Activated T-cell treated with anti-CD3 and anti-CD28 coated beads, Interleukin-2, amount 50 U/mL, for 24 hours (primary cell): ENCODE data around the gene CD300H.

Source experiments
- DNase-seq: peaks from one replicate; pipeline ENCODE4 v3.0.0-alpha.2; 2020
- H3K27ac Mint-ChIP-seq: 2 replicates; pipeline ENCODE4 v1.8.0; 2020; ENCODE audit warnings: mild to moderate bottlenecking, mixed read lengths
- H3K27me3 Mint-ChIP-seq: 2 replicates; pipeline ENCODE4 v1.8.0; 2020; ENCODE audit warnings: mixed read lengths
- H3K36me3 Mint-ChIP-seq: 2 replicates; pipeline ENCODE4 v1.8.0; 2020; ENCODE audit warnings: low read depth, mixed read lengths
- H3K4me1 Mint-ChIP-seq: 2 replicates; pipeline ENCODE4 v1.8.0; 2020; ENCODE audit warnings: low read depth, mixed read lengths
- H3K4me3 Mint-ChIP-seq: 2 replicates; pipeline ENCODE4 v1.8.0; 2020; ENCODE audit warnings: mild to moderate bottlenecking, moderate library complexity, mixed read lengths
- H3K9me3 Mint-ChIP-seq: 2 replicates; pipeline ENCODE4 v1.8.0; 2020; ENCODE audit warnings: mixed read lengths

The CD300H gene

DNA sequence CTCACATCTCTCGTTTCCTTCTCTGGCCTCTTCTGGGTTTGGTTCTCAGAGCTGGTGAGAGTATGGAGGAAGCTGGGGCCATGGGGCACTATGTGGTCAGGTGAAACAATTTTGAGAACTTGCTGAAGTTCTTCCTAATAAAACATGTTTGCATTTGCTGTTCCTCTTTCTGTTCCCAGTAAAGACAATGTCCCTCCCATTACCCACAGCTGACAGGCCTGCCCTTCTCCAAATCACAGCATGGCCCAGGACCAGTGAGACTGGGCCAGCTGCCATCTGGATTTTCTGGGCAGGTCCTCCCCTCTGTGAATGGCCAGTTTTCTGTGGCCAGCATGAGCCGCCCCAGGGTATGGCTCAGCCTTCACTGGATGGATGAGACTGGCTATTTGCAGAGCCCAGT is at the start of gene CD300H:
Gene CD300H, minus strand, starts transcription at position 113 of the 400 bp plus-strand sequence.
- Mint-ChIP-seq H3K27ac (no peak within 1 kb of the TSS), H3K27me3 (peaks cover 41% of the 10 kb centered on the region), H3K9me3 (no peaks in the 10 kb centered on the region), H3K4me1 (peaks cover 19% of the 10 kb centered on the region), H3K4me3 (no peak within 1 kb of the TSS), H3K36me3 (no peaks in the 10 kb centered on the region)
- DNase-seq = no peak

DNA sequence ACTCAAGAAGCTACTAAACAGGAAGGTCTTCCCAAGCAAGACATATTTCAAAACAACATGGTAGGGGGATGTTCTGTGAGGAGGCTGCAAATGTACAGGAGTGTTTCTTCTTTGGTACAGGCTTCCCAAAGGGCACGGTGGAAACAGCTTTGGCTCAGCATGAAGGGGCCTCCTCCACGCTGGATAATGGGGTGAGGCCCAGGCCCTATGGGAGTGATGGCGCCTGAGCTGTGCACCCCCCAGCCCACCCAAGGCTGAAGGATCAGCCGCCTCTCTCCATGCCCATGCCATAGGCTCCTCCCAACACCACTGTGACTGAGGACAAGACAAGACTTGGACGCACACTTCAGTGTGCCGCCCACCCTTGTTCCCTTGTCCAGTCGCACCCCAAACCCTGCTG is 49.4 kb upstream of the CD300H start:
- H3K27ac Mint-ChIP-seq = no peak overlapping the region
- no peaks in the 10 kb centered on the region for H3K9me3 Mint-ChIP-seq
- no peak for DNase-seq
- peaks cover 6% of the 10 kb centered on the region for H3K4me1 Mint-ChIP-seq
- no peak overlapping the region for H3K4me3 Mint-ChIP-seq
- peaks cover 42% of the 10 kb centered on the region for H3K27me3 Mint-ChIP-seq
- no peaks in the 10 kb centered on the region for H3K36me3 Mint-ChIP-seq

DNA sequence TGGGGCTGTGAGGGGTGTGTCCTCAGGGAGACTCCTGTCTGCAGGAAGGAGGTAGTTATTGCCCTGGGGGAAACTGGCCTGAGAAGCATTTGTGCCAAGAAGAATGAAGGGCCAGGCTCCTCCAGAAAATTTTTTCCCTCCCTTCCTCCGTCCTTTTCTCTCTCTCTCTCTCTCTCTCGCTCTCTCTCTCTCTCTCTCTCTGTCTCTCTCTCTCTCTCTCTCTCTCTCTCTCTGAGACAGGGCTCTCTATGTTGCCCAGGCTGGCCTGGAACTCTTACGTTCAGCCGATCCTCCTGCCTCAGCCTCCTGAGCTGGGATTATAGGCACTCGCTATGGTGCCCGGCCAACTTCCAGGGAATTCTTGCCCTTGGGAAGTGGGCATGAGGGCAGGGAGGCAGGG is 44.7 kb upstream of the CD300H start:
- DNase-seq = no peak
- no peak overlapping the region for H3K4me3 Mint-ChIP-seq
- H3K4me1 Mint-ChIP-seq = peaks cover 6% of the 10 kb centered on the region
- no peaks in the 10 kb centered on the region for H3K36me3 Mint-ChIP-seq
- peaks cover 30% of the 10 kb centered on the region for H3K27me3 Mint-ChIP-seq
- no peak overlapping the region for H3K27ac Mint-ChIP-seq
- H3K9me3 Mint-ChIP-seq = no peaks in the 10 kb centered on the region

DNA sequence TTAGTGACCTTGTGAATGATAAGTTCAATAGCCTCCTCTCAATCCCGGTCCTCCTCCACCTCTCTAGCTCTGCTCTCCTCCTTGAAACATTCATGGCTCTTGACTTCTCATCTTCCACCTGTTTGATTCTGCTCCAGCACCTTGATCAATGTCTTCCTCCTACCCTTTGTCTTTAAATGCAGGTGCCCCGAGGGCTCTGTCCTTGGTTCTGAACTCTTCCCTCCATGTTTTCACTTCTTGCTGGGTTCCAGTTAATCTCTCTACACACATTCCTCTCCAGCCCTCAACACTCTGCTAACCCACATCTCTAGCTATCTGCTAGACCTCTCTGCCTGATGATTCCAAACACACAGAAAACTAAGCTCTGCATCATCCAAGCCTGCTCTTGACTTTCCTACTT is 42.8 kb upstream of the CD300H start:
- no peaks in the 10 kb centered on the region for H3K36me3 Mint-ChIP-seq
- no peak for DNase-seq
- H3K9me3 Mint-ChIP-seq = no peaks in the 10 kb centered on the region
- no peak overlapping the region for H3K27ac Mint-ChIP-seq
- no peak overlapping the region for H3K4me3 Mint-ChIP-seq
- peaks cover 6% of the 10 kb centered on the region for H3K4me1 Mint-ChIP-seq
- H3K27me3 Mint-ChIP-seq = peaks cover 14% of the 10 kb centered on the region

DNA sequence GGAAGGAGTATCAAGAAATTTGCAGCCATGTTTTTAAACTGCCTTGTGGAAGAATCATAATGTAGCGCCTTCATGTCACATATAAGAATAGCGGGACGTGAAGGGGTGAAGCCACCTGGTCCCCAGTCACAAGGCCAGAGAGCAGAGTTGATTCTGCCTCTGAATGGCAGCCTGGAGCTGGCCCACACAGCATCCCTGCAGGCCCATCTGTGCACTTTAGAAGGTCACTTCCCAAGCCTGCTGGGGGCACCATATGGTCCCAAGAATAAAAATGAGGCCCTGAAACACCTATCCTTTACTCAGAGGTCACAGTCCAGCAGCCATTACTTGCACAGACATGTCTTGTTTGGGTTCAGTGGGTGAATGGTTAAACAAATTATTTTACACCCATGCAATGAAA is 41.2 kb upstream of the CD300H start:
- Mint-ChIP-seq H3K9me3 (no peaks in the 10 kb centered on the region), H3K4me3 (no peak overlapping the region), H3K27ac (no peak overlapping the region), H3K36me3 (no peaks in the 10 kb centered on the region), H3K4me1 (peaks cover 6% of the 10 kb centered on the region), H3K27me3 (peaks cover 9% of the 10 kb centered on the region)
- DNase-seq = no peak

DNA sequence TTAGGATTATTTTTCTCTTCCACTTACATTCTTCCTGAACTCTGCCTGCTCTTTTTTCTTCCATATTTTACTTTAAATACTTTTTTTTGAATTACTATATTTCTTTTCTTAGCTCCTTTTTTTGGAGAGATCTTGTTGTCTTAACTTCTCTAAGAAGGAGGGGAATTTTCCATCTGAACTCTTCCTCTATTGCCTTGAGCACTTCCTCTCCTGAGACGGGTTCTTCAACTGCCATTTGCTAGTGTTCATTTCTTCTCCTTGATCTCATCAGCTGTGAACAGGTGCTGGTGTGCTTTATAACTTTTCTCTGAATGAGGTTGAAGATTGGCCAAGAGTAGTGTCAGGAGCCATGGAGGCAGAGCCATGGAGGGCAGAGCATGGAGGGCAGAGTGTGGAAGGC is 39.9 kb upstream of the CD300H start:
- Mint-ChIP-seq H3K27ac (no peak overlapping the region), H3K9me3 (no peaks in the 10 kb centered on the region)

DNA sequence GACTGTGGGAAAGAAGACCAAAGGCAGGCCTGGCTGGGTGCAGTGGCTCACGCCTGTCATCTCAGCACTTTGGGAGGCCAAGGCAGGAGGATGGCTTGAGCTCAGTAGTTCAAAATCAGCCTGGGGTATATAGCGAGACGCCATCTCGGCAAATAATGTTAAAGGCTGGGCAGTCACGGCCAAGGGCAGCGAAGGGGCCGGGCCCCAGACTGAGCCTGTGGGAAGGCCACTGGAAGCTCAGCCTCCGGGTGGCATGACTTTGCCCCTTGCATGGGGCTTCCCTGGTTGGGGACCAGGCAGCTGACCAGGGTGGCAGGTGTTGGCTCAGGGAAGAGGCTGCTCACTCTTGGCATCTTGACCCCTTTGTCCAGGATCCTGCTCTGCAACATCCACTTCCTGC is 38.7 kb upstream of the CD300H start:
- Mint-ChIP-seq H3K27me3 (peaks cover 16% of the 10 kb centered on the region), H3K27ac (no peak overlapping the region), H3K4me1 (peaks cover 3% of the 10 kb centered on the region), H3K4me3 (no peak overlapping the region), H3K36me3 (no peaks in the 10 kb centered on the region), H3K9me3 (no peaks in the 10 kb centered on the region)
- no peak for DNase-seq

More for the DNA sequence above, 39.9 kb upstream of the CD300H start:
- Mint-ChIP-seq H3K4me3 (no peak overlapping the region), H3K4me1 (peaks cover 3% of the 10 kb centered on the region), H3K36me3 (no peaks in the 10 kb centered on the region), H3K27me3 (peaks cover 13% of the 10 kb centered on the region)
- no peak for DNase-seq

DNA sequence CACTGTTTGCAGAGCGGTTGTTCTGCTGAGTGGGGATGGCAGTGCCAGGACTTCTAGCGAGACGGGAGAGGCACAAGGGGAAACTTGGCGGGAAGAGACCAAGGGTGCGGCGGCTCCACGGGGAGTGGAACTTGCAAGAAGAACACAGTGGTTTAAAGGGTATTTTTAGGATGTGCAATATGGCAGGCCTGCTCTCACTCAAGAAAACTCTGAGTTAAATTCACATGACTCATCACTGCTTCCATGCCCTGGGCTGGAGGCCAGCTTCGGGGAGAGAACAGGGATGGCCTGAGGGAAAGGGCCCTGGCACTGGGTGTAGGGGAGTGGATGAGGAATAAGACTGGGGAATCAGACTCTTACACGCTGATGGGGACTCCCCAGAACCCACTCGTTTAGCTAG is 38.1 kb upstream of the CD300H start:
- Mint-ChIP-seq H3K4me3 (no peak overlapping the region), H3K36me3 (no peaks in the 10 kb centered on the region), H3K27me3 (peaks cover 18% of the 10 kb centered on the region), H3K27ac (no peak overlapping the region), H3K9me3 (no peaks in the 10 kb centered on the region), H3K4me1 (peaks cover 3% of the 10 kb centered on the region)
- DNase-seq = no peak

DNA sequence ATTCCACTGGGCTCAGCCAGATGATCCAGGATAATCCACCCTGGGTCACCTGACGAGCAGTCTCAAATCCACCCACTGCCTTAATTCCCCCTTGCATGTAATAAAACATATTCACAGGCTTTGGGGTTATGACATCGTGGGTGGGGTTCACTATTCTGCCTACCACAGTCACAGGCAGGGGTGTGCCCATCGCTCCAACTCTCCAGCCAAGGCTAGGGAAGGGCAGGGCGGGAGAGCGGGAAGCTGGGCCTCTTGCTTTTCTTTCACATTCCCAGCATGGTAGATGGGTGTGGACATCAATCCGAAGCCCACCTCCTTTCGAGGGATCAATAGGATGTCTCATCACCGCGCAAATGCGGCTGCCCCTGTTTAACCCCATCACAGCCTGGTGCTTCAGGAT is 37.5 kb upstream of the CD300H start:
- DNase-seq = no peak
- Mint-ChIP-seq H3K27me3 (peaks cover 18% of the 10 kb centered on the region), H3K36me3 (no peaks in the 10 kb centered on the region), H3K4me3 (no peak overlapping the region), H3K9me3 (no peaks in the 10 kb centered on the region), H3K4me1 (peaks cover 3% of the 10 kb centered on the region), H3K27ac (no peak overlapping the region)

DNA sequence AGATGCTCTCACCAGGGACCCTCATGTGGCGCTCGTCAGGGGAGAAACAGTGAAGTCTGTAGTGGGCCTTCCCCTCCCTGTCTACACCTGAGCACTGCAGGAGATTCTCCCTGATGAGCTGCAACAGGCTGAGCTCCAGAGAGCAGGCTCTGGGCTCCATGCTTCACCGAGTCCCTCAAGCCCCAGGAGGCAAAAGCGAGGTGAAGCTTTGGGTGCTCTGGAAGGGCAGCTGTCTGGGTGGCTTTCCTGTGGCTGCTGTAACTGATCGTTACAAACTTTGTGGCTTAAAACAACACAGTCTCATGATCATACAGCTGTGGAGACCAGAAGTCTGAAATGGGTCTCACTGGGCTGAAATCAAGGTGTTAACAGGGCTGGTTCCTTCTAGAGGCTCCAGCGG is 36.9 kb upstream of the CD300H start:
- Mint-ChIP-seq H3K27me3 (peaks cover 21% of the 10 kb centered on the region), H3K27ac (no peak overlapping the region), H3K4me3 (no peak overlapping the region), H3K36me3 (no peaks in the 10 kb centered on the region), H3K4me1 (peaks cover 5% of the 10 kb centered on the region), H3K9me3 (no peaks in the 10 kb centered on the region)
- DNase-seq = no peak

DNA sequence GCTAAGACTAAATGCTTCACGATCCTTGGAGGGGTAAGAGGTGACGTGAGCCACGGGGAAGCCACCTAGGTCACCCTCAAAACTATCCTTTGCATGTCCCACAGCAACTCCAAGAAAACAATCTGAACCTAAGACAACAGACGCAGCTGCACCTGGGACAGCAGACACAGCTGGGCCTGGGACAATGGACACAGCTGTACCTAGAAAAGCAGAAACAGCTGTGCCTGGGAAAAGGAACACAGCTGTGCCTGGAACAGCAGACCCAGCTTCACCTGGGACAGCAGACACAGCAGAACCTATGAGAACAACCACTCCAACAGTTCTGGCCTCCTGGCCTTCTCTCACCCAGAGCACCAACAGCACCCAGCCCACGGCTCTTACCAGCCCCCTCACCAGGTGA is 36.4 kb upstream of the CD300H start:
- no peak for DNase-seq

DNA sequence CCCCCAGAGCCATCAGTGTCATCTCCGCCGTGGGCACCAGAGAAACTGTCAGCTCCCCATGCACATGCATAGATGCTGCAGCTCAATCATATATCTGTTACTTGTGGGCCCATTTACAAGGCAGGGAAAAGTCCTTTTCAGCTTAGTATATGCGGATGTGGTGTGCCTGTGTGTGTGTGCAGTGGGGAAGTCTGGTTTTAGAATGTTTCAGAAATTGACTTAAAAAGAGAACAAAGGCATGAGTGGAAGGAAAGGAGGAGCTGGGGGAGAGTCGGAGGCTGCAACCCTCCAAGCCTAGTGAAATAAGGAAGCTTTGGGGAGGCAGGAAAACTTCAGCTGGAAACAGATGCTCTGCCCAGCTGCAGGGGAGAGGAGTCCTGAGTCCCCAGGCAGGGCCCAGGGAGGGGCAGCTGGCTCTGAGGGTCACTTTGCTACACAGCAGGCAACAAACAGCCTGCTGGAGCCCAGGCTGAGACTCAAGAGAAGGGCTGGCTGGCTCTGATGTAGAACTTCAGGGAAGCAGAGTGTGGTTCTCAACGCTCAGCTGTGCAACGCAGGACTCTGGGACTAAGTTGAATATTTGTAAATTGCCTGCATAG is 35.8 kb upstream of the CD300H start:
- Mint-ChIP-seq H3K9me3 (no peaks in the 10 kb centered on the region), H3K27me3 (peaks cover 25% of the 10 kb centered on the region), H3K27ac (no peak overlapping the region), H3K36me3 (no peaks in the 10 kb centered on the region), H3K4me3 (no peak overlapping the region), H3K4me1 (peaks cover 13% of the 10 kb centered on the region)
- no peak for DNase-seq

More for the DNA sequence above, 36.4 kb upstream of the CD300H start:
- Mint-ChIP-seq H3K9me3 (no peaks in the 10 kb centered on the region), H3K36me3 (no peaks in the 10 kb centered on the region), H3K4me1 (peaks cover 8% of the 10 kb centered on the region), H3K4me3 (no peak overlapping the region), H3K27me3 (peaks cover 24% of the 10 kb centered on the region), H3K27ac (no peak overlapping the region)

DNA sequence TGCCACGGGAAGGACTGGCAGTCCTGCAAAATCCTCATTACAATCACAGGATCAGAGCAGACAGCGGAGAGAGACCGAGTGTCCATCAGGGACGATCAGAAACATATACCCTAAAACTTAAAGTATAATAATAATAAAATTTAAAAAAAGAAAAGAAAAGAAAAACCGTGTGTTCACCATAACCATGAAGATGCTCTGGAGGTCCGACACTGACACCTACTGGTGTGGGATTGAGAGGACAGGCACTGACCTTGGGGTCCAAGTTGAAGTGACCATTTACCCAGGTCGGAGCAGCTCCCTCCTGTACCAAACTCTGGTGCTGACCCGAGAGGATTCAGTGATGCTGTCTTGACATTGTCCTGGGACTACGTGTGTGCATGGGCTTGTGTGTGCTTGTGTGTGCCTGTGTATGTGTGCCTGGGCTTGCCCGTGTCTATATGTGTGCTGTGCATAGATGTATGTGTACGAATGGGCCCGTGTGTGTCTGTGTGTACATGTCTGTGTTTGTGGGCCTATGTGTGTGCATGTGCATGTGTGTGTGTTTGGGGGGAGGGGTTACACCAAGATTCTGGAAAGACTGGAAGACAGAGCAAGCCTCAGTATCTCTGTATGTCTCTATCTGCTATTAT is 34.7 kb upstream of the CD300H start:
- Mint-ChIP-seq H3K36me3 (no peaks in the 10 kb centered on the region), H3K4me3 (no peak overlapping the region), H3K27me3 (peaks cover 20% of the 10 kb centered on the region), H3K27ac (no peak overlapping the region), H3K9me3 (no peaks in the 10 kb centered on the region), H3K4me1 (peaks cover 13% of the 10 kb centered on the region)
- DNase-seq = no peak

DNA sequence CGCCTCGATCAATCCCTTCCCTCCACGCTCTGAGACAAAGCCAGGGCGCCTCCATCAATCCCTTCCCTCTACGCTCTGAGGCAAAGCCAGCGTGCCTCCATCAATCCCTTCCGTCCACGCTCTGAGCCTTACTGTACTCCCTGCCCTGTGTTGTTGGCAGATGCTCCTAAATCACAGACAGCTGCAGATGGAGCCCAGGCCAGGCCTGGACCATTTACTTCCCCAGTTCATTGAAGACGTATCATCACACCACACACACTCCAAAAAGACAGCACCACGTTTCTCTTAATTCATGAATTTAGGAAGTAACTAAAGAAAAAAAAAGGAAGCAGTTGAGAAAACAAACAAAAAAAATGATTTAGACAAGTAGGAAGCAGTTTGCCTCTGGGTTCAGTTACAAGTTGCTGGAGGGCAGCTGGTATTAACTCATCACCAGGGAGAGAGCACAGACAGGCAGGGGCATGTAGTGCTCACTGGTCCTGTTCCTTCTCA is 32.2 kb upstream of the CD300H start:
- no peaks in the 10 kb centered on the region for H3K9me3 Mint-ChIP-seq
- no peak overlapping the region for H3K27ac Mint-ChIP-seq
- no peak for DNase-seq
- no peaks in the 10 kb centered on the region for H3K36me3 Mint-ChIP-seq
- H3K27me3 Mint-ChIP-seq = peaks cover 20% of the 10 kb centered on the region
- no peak overlapping the region for H3K4me3 Mint-ChIP-seq
- H3K4me1 Mint-ChIP-seq = peaks cover 13% of the 10 kb centered on the region

DNA sequence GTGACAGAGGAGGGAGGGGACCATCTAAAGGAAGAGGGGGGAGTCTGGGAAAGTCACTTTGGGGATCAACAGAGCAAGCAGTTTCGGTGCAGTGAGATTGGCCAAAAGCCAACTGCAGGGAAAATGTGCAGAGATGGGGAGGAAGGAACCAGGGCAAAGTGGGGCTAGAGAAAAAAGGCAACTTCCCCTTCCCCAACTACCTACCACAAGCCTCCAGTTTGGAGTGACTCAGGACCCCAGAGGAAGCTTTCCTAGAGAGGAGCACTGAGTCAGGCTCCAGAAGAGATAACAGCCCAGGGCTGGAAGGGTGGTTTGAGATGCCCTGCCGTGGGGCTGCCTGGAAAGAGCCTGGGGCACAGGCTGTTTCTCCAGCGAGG is 31.7 kb upstream of the CD300H start:
- no peak for DNase-seq
- Mint-ChIP-seq H3K4me3 (no peak overlapping the region), H3K27ac (no peak overlapping the region)

More for the DNA sequence above, 31.7 kb upstream of the CD300H start:
- Mint-ChIP-seq H3K9me3 (no peaks in the 10 kb centered on the region), H3K4me1 (peaks cover 13% of the 10 kb centered on the region), H3K27me3 (peaks cover 20% of the 10 kb centered on the region), H3K36me3 (no peaks in the 10 kb centered on the region)
